Esophagus squamous epithelium (tissue), 4 donors: ENCODE data around the gene CRYBG1.

Source experiments
- CTCF ChIP-seq, 6 experiments: fragments of 450-650 bp in 4 of 6; fragments of 200-600 bp in 2 of 6; sonication (generic) in 2 of 6; IDR thresholded peaks; one replicate each; pipeline ENCODE4 v1.5.1; 2016 to 2019; ENCODE audit warnings: antibody characterized with exemption in 6 of 6, mild to moderate bottlenecking in 4 of 6, moderate library complexity in 4 of 6
- POLR2A ChIP-seq, 4 donors: fragments of 450-650 bp; IDR thresholded peaks; one replicate each; pipeline ENCODE4 v1.6.1; 2017; ENCODE audit warnings: antibody characterized with exemption in 4 of 4, mild to moderate bottlenecking in 4 of 4, moderate library complexity in 3 of 4

- TF ChIP-seq CTCF (IDR thresholded peaks at IDR 0.05) (no peak), POLR2A (IDR thresholded peaks at IDR 0.05) (no peak)
Observed at GRCh38 chr6:106458021-106458986, 97.8 kb downstream of the CRYBG1 start.
